Loucy (cell line): Measurements from ENCODE around the gene ALG5.

Experiments used
- CTCF ChIP-seq: fragments of 200-600 bp; sonication (generic); conservative IDR thresholded peaks from 2 replicates; pipeline ENCODE4 v1.5.1; 2014; ENCODE audit warnings: mild to moderate bottlenecking, antibody characterized with exemption, low read length
- EZH2phosphoT487 ChIP-seq: fragments of 200-600 bp; IDR thresholded peaks from 2 replicates; pipeline ENCODE4 v1.6.1; 2018; ENCODE audit warnings: antibody characterized with exemption, mild to moderate bottlenecking, moderate library complexity, borderline replicate concordance

GRCh38 chr13:36998624-36999041 lies 507 bp downstream of the ALG5 start:
- TF ChIP-seq CTCF (no peak), EZH2phosphoT487 (no peak)
